ENCODE data around the gene LRP5.

Gene LRP5

DNA sequence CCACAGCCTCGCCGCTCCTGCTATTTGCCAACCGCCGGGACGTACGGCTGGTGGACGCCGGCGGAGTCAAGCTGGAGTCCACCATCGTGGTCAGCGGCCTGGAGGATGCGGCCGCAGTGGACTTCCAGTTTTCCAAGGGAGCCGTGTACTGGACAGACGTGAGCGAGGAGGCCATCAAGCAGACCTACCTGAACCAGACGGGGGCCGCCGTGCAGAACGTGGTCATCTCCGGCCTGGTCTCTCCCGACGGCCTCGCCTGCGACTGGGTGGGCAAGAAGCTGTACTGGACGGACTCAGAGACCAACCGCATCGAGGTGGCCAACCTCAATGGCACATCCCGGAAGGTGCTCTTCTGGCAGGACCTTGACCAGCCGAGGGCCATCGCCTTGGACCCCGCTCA is 35.5 kb downstream of the LRP5 start:
- H3K4me3 ChIP-seq (ENCODE audit: low read length): no peak overlapping the region
- no peak for TF ChIP-seq ZNF274 (IDR thresholded peaks at IDR 0.05; ENCODE audit: low read depth, low read length)

DNA sequence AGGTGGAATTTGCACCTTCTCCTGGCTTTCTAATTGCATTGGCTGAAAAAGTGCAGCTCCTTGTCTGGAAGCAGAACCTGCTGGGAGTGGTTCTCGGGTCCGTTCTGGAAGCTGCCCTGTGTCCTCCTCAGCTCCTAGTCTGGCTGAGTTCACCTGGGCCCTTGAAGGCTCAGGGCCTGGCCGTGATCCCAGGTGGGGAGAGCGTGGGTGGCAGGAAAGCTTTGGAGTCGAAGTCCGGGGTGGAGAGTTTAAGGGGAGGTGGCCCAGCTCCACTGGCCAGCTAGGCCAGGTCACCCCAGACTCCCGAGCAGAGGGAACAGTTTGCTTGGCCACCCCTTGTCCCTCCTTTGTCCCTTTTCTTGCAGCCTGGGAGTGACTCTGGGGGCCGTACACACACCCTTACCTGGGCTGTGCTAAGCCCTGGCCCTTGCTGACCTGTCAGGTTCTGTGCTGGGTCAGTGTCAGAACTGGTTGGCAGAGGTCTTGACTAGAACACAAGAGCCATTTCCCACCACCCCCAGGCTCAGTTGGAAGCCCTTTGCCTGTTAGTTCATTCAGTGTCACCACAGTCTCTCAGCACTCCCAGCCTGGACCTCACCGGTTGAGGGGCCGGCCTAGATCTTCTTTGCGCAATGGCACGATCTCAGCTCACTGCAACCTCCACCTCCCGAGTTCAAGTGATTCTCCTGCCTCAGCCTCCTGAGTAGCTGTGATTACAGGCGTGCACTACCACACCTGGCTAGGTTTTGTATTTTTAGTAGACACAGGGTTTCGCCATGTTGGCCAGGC is 37.3 kb downstream of the LRP5 start:
- TF ChIP-seq ZNF274 (IDR thresholded peaks at IDR 0.05; ENCODE audit: low read depth, low read length): no peak
- no peak overlapping the region for H3K4me3 ChIP-seq (ENCODE audit: low read length)

DNA sequence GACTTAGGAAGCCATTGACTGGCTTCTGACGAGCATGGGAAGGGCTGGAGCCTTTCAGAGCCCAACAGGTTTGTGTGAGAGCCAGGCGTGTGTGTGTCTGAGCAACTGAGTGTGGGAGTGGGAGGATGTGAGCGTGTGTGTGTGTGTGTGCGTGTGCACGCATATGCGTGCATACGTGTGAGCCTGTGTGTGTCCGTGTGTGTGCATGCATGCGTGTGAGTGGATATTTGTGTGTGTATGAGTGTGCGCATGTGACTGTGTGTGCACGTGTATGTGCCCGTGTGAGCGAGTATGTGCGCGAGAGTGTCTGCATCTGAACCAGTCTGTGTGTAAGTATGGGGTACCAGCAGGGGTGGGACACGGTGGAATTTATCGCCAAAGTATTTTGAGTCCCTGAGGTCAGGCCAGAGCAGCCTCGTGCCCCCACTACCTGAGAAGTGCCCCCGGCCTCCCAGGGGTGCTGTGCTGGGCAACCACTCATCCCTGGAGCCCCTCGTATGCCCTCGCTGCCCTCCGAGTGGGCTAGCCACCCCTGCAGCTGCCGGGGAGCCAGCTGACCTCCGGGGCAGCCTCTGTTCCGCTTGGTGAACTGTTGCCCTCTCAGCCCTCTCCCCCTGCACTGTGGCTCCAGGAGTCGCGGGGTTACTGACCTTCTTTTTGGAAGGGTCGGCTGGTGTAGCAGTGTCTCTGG is 38.5 kb downstream of the LRP5 start:
- H3K4me3 ChIP-seq (ENCODE audit: low read length): no peak overlapping the region
- TF ChIP-seq ZNF274 (IDR thresholded peaks at IDR 0.05; ENCODE audit: low read depth, low read length): no peak

GRCh38 chr11:68351450-68352275 is 39.3 kb downstream of the LRP5 start:
- no peak overlapping the region for H3K4me3 ChIP-seq (ENCODE audit: low read length)
- TF ChIP-seq ZNF274 (IDR thresholded peaks at IDR 0.05; ENCODE audit: low read depth, low read length): no peak

DNA sequence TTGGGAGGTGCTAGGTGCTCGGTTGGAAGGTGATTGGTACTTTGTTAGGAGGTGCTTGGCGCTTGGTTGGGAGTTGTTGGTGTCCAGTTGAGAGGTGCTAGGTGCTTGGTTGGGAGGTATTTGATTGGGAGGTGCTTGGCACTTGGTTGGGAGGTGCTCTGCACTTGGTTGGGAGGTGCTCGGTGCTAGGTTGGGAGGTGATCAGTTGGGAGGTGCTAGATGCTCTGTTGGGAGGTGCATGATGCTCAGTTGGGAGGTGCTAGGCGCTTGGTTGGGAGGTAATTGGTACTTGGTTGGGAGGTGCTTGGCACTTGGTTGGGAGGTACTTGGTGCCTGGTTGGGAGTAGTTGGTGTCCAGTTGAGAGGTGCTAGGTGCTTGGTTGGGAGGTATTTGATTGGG is 40.2 kb downstream of the LRP5 start:
- no peak for TF ChIP-seq ZNF274 (IDR thresholded peaks at IDR 0.05; ENCODE audit: low read depth, low read length)

GRCh38 chr11:68353118-68353517 is 40.7 kb downstream of the LRP5 start:
- no peak overlapping the region for H3K4me3 ChIP-seq (ENCODE audit: low read length)
- TF ChIP-seq ZNF274 (IDR thresholded peaks at IDR 0.05; ENCODE audit: low read depth, low read length): no peak

More for the DNA sequence above, 40.2 kb downstream of the LRP5 start:
- no peak overlapping the region for H3K4me3 ChIP-seq (ENCODE audit: low read length)

- no peak overlapping the region for H3K4me3 ChIP-seq (ENCODE audit: low read length)
- no peak for TF ChIP-seq ZNF274 (IDR thresholded peaks at IDR 0.05; ENCODE audit: low read depth, low read length)
Measured at GRCh38 chr11:68353669-68354068, 41.3 kb downstream of the LRP5 start.

DNA sequence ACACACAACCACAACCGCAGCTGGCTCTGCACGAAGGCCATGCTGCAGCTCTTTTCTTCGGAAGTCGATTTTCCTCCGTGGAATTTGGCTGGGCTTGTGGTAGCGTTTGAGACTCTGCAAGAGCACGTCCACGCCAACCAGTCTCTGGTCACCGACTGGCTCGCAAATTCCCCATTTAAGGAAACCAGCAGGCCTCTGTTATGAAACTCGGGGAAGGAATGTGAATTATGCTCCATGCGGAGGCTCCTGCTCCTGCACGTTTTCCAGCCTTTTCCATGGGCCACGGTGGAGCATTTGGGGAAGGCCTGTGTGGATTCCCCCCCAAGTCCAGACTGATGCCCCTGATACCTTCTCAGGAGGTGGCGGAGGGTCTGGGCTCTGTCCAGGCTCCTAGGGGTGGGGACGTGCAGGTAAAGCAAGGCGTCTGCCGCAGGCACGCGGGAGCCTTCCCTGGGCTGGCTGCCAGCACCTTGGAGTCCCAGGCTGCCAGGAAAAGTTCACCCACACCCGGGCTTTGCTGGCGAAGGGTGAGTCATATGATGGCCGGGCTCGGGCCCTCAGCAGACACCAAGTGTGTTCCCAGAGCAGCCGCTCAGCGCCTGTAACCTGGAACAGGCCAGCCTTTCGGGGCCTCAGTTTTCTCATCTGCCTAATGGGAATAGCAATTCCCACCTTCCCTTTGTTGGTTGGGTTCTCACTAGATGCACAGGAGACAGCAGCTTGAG is 41.9 kb downstream of the LRP5 start:
- TF ChIP-seq ZNF274 (IDR thresholded peaks at IDR 0.05; ENCODE audit: low read depth, low read length): no peak
- no peak overlapping the region for H3K4me3 ChIP-seq (ENCODE audit: low read length)

- H3K4me3 ChIP-seq (ENCODE audit: low read length): no peak overlapping the region
- TF ChIP-seq ZNF274 (IDR thresholded peaks at IDR 0.05; ENCODE audit: low read depth, low read length): no peak
Measured at GRCh38 chr11:68355471-68355870, 43.1 kb downstream of the LRP5 start.

DNA sequence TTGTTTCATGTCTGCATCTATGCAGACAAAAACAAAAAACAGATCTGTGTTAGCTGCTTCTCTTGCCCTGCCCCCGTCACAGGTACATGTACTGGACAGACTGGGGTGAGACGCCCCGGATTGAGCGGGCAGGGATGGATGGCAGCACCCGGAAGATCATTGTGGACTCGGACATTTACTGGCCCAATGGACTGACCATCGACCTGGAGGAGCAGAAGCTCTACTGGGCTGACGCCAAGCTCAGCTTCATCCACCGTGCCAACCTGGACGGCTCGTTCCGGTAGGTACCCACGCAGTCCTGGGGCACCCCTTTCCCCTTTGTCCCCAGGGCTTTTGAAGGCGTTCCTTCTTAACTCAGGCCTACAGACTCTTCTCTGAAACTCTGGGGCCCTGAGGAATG is 45.2 kb downstream of the LRP5 start:
- TF ChIP-seq ZNF274 (IDR thresholded peaks at IDR 0.05; ENCODE audit: low read depth, low read length): no peak
- H3K4me3 ChIP-seq (ENCODE audit: low read length): no peak overlapping the region

DNA sequence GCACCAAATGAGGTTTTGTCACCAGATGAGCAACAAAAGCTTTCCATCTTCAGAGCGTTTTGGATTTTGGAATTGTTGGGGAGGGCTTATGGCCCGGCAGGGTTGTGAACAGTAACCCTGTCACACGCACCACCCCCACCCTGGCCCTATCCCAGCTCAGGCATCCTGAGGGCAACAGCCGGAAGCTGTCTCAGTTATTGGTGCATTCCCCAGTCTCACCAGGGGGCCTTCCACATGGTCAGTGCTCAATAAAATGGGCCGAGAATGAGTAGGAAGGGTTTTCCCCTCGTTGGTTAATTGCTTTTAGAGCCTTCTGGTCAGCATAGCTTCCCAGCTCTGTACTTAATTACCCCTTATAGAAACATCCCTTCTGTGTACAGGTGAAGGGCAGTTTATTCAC is 46.0 kb downstream of the LRP5 start:
- no peak overlapping the region for H3K4me3 ChIP-seq (ENCODE audit: low read length)
- no peak for TF ChIP-seq ZNF274 (IDR thresholded peaks at IDR 0.05; ENCODE audit: low read depth, low read length)

DNA sequence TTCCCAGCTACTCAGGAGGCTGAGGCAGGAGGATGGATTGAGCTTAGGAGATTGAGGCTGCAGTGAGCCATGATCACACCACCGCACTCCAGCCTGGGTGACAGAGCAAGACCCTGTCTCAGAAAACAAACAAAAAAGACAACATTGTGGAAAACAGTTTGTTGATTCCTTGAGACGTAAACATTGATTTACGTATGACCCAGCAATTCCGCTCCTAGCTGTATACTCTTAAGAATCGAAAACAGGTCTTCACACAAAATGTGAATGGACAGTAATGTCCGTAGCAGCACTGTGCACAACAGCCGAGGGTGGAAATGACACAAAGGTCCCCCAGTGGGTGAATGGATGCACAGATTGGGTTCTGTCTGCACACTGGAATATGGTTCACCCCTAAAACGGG is 49.3 kb downstream of the LRP5 start:
- no peak overlapping the region for H3K4me3 ChIP-seq (ENCODE audit: low read length)
- TF ChIP-seq ZNF274 (IDR thresholded peaks at IDR 0.05; ENCODE audit: low read depth, low read length): no peak

DNA sequence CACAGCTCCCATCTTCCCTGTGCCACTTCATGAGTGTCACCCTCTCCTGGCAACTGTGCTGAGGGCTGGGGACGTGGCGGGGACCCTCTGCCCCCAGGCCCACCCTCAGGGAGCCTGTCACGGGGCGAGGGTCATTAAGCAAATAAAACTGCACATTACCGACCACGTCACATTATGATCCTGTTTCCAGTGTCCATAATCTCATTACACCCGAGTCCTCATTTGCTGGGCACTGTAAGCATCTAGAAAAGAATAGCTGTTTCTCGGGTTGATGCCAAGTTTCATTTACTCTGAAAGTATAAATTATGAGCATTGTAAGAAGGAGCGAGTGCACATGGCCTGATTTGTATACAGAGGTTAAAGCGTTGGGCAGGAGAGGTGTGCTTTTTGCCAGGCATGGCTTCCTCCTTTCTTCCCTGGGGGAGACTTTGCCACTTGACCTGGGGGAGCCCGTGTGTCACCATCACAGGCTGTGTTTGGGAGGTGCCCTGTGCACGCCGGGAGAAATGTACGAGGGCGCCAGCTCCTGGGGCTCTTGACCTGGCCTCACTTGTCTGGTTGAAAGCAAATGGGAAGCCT is 50.5 kb downstream of the LRP5 start:
- no peak for TF ChIP-seq ZNF274 (IDR thresholded peaks at IDR 0.05; ENCODE audit: low read depth, low read length)
- H3K4me3 ChIP-seq (ENCODE audit: low read length): no peak overlapping the region

- TF ChIP-seq ZNF274 (IDR thresholded peaks at IDR 0.05; ENCODE audit: low read depth, low read length): no peak
Measured at GRCh38 chr11:68363776-68364175, 51.4 kb downstream of the LRP5 start.

More at GRCh38 chr11:68363776-68364175, 51.4 kb downstream of the LRP5 start:
- no peak overlapping the region for H3K4me3 ChIP-seq (ENCODE audit: low read length)
